ENCODE results near the gene LGALS7B. TPM values are rescaled to one million over a fixed set of nuclear protein-coding genes. Genes with fewer than 3 reads are reported as not detected.
A peak's percentile ranks its signal among the peaks of the same experiment; 100 is the strongest.

Gene LGALS7B
- polyA plus RNA-seq, 3 donors: not detected

- Mint-ChIP-seq H3K27ac (no peak overlapping the region), H3K36me3 (peaks cover 0 to 3% of the 10 kb centered on the region in 2 donors), H3K4me3 (no peak overlapping the region), H3K27me3 (ENCODE audit: low read depth in 3 of 3) (peaks cover 14 to 25% (median 15%) of the 10 kb centered on the region in 3 donors), H3K9me3 (peaks cover 0 to 3% (median 1%) of the 10 kb centered on the region in 7 donors), H3K4me1 (peaks cover 21% of the 10 kb centered on the region)
- TF ChIP-seq CTCF (IDR thresholded peaks at IDR 0.05): no peak
- Histone ChIP-seq H3K9me3 (replicated peaks in 1 of 2; ENCODE audit: control insufficient read depth in 1 of 2, insufficient read depth in 1 of 2, low read length in 2 of 2) (no peaks in the 10 kb centered on the region), H3K27ac (ENCODE audit: low read depth in 1 of 2, low read length in 2 of 2) (no peak overlapping the region), H3K27me3 (ENCODE audit: control insufficient read depth in 2 of 2, insufficient read depth in 2 of 2, low read length in 2 of 2) (peaks cover 0 to 13% of the 10 kb centered on the region in 2 donors), H3K9ac (ENCODE audit: insufficient read depth, low read length, poor library complexity, severe bottlenecking) (no peak overlapping the region), H3K79me2 (ENCODE audit: insufficient read depth, low read length) (no peaks in the 10 kb centered on the region), H3K36me3 (replicated peaks in 1 of 2; ENCODE audit: control insufficient read depth in 1 of 2, insufficient read depth in 2 of 2, low read length in 2 of 2) (no peaks in the 10 kb centered on the region), H3K4me2 (replicated peaks; ENCODE audit: extremely low read depth, low read length, poor library complexity, severe bottlenecking) (no peak overlapping the region), H3K4me1 (ENCODE audit: control insufficient read depth in 1 of 2, insufficient read depth in 2 of 2, low read length in 2 of 2) (peaks cover 16 to 28% of the 10 kb centered on the region in 2 donors), H2AFZ (ENCODE audit: insufficient read depth, low read depth, low read length, poor library complexity, severe bottlenecking) (no peak overlapping the region), H4K20me1 (ENCODE audit: insufficient read depth, low read length) (no peaks in the 10 kb centered on the region), H3K4me3 (replicated peaks in 1 of 3; ENCODE audit: low read depth in 2 of 3, low read length in 3 of 3) (no peak overlapping the region)
- 98% methylated on average over 9 of the region's 9 CpGs for WGBS (ENCODE audit: insufficient coverage)
- intact Hi-C loops (cut with micrococcal nuclease): no loop called here
- DNase-seq: peak in 1 of 3 donors; percentile 19
Observed at GRCh38 chr19:38740257-38740592, 48.8 kb upstream of the LGALS7B start.

DNA sequence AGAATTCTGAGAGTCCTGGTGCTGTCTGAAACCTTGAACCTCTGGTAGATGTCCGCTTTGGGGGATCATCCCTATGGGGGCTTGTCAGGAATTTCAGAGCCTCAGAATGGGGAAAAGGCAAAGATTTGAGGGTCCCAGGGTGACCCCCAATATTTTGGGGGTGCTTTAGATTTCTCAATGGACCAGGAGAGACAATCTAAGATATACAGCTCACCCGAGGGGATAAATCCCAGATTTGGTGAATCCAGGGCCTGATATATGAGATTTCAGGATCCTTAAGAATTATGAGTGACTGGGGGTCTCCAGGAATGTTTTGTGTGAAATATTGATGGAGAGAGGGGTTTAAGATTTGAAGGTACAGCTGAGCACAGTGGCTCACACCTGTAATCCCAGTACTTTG lies 48.1 kb upstream of the LGALS7B start:
- Mint-ChIP-seq H3K9me3 (peaks cover 0 to 3% (median 1%) of the 10 kb centered on the region in 7 donors), H3K27ac (no peak overlapping the region), H3K4me1 (peaks cover 18% of the 10 kb centered on the region), H3K4me3 (no peak overlapping the region), H3K27me3 (ENCODE audit: low read depth in 3 of 3) (peaks cover 14 to 24% (median 17%) of the 10 kb centered on the region in 3 donors), H3K36me3 (peaks cover 0 to 3% of the 10 kb centered on the region in 2 donors)
- WGBS (ENCODE audit: insufficient coverage): 100% methylated on average over 1 of the region's 2 CpGs
- H3K79me2 ChIP-seq (ENCODE audit: insufficient read depth, low read length): no peaks in the 10 kb centered on the region
- DNase-seq: no peak
- no peaks in the 10 kb centered on the region for H4K20me1 ChIP-seq (ENCODE audit: insufficient read depth, low read length)
- H3K27ac ChIP-seq (ENCODE audit: low read depth in 1 of 2, low read length in 2 of 2): no peak overlapping the region
- H3K4me2 ChIP-seq (replicated peaks; ENCODE audit: extremely low read depth, low read length, poor library complexity, severe bottlenecking): no peak overlapping the region
- intact Hi-C loops (cut with micrococcal nuclease): no loop called here
- no peaks in the 10 kb centered on the region for H3K36me3 ChIP-seq (replicated peaks in 1 of 2; ENCODE audit: control insufficient read depth in 1 of 2, insufficient read depth in 2 of 2, low read length in 2 of 2)
- H3K4me3 ChIP-seq (replicated peaks in 1 of 3; ENCODE audit: low read depth in 2 of 3, low read length in 3 of 3): no peak overlapping the region
- H3K9me3 ChIP-seq (replicated peaks in 1 of 2; ENCODE audit: control insufficient read depth in 1 of 2, insufficient read depth in 1 of 2, low read length in 2 of 2): no peaks in the 10 kb centered on the region
- no peak overlapping the region for H2AFZ ChIP-seq (ENCODE audit: insufficient read depth, low read depth, low read length, poor library complexity, severe bottlenecking)
- H3K4me1 ChIP-seq (ENCODE audit: control insufficient read depth in 1 of 2, insufficient read depth in 2 of 2, low read length in 2 of 2): peaks cover 13 to 24% of the 10 kb centered on the region in 2 donors
- peaks cover 0 to 13% of the 10 kb centered on the region in 2 donors for H3K27me3 ChIP-seq (ENCODE audit: control insufficient read depth in 2 of 2, insufficient read depth in 2 of 2, low read length in 2 of 2)
- no peak overlapping the region for H3K9ac ChIP-seq (ENCODE audit: insufficient read depth, low read length, poor library complexity, severe bottlenecking)
- no peak for TF ChIP-seq CTCF (IDR thresholded peaks at IDR 0.05)

All from CD14-positive monocyte (primary cell).